ENCODE data around the gene PHYH.
"Not testable (repeated sequence)": the region's sequence is repeated elsewhere in the genome, so short reads cannot be mapped to it uniquely, and the experiment has no call there.

The PHYH gene

DNA sequence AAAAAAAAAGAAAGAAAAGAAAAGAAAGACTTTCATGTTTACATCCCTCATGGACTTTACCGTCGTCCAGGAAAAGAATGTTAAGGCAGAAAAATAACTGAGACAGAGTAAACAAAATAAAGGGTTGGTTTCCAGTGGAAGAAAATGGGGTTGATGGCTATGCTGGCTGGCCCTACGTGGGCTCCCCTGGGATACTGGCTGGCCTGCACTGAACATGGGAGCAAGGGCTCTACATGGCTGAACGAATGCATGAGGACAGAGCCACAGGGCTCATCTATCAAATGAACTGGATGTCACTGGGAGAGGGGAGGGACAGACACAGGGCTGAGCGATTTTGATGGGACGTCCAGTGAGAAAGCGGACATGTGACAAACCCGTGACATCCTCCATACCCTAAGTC lies 63.2 kb downstream of the PHYH start:
- Histone ChIP-seq H3K4me3 (ENCODE audit: low read depth, low read length, poor library complexity, severe bottlenecking) (no peak overlapping the region), H3K9ac (ENCODE audit: low read length) (no peak overlapping the region), H3K36me3 (ENCODE audit: insufficient read depth, low read length) (no peaks in the 10 kb centered on the region), H2AFZ (ENCODE audit: low read length) (no peak overlapping the region), H3K27me3 (ENCODE audit: insufficient read depth, low read length) (no peaks in the 10 kb centered on the region), H4K20me1 (ENCODE audit: insufficient read depth, low read length) (no peaks in the 10 kb centered on the region), H3K79me2 (ENCODE audit: insufficient read depth, low read length) (no peaks in the 10 kb centered on the region), H3K9me3 (ENCODE audit: low read length) (no peaks in the 10 kb centered on the region), H3K27ac (ENCODE audit: low read depth, low read length, poor library complexity, severe bottlenecking) (no peak overlapping the region), H3K9me2 (ENCODE audit: low read depth, low read length) (no peaks in the 10 kb centered on the region), H3K4me1 (ENCODE audit: insufficient read depth, low read length, severe bottlenecking) (no peaks in the 10 kb centered on the region), H3K4me2 (ENCODE audit: low read length) (no peak overlapping the region), H3F3A (ENCODE audit: insufficient read depth, low read length) (no peaks in the 10 kb centered on the region)
- TF ChIP-seq CTCF (IDR thresholded peaks at IDR 0.05; ENCODE audit: low read length) = no peak

GRCh38 chr10:13234736-13235135 lies 65.1 kb downstream of the PHYH start:
- H3K79me2 ChIP-seq (ENCODE audit: insufficient read depth, low read length); H3F3A ChIP-seq (ENCODE audit: insufficient read depth, low read length); H3K9me2 ChIP-seq (ENCODE audit: low read depth, low read length); H2AFZ ChIP-seq (ENCODE audit: low read length); H3K27me3 ChIP-seq (ENCODE audit: insufficient read depth, low read length); H3K27ac ChIP-seq (ENCODE audit: low read depth, low read length, poor library complexity, severe bottlenecking); H3K4me1 ChIP-seq (ENCODE audit: insufficient read depth, low read length, severe bottlenecking); H4K20me1 ChIP-seq (ENCODE audit: insufficient read depth, low read length); H3K4me3 ChIP-seq (ENCODE audit: low read depth, low read length, poor library complexity, severe bottlenecking); H3K36me3 ChIP-seq (ENCODE audit: insufficient read depth, low read length); H3K9ac ChIP-seq (ENCODE audit: low read length); H3K4me2 ChIP-seq (ENCODE audit: low read length); H3K9me3 ChIP-seq (ENCODE audit: low read length): not testable (repeated sequence)

GRCh38 chr10:13234172-13234571 lies 65.7 kb downstream of the PHYH start, which contains the start of gene UCMA:
TSS of gene UCMA (minus strand) at chr10:13234374. CDS start at chr10:13234258, 116 bp downstream.
- Histone ChIP-seq H3K4me2 (ENCODE audit: low read length) (no peak within 1 kb of the TSS), H3K9me3 (ENCODE audit: low read length) (no peaks in the 10 kb centered on the region), H3K27ac (ENCODE audit: low read depth, low read length, poor library complexity, severe bottlenecking) (no peak within 1 kb of the TSS), H3K9me2 (ENCODE audit: low read depth, low read length) (no peaks in the 10 kb centered on the region), H4K20me1 (ENCODE audit: insufficient read depth, low read length) (no peaks in the 10 kb centered on the region), H2AFZ (ENCODE audit: low read length) (no peak within 1 kb of the TSS), H3K27me3 (ENCODE audit: insufficient read depth, low read length) (no peaks in the 10 kb centered on the region), H3K4me3 (ENCODE audit: low read depth, low read length, poor library complexity, severe bottlenecking) (no peak within 1 kb of the TSS), H3K79me2 (ENCODE audit: insufficient read depth, low read length) (no peaks in the 10 kb centered on the region), H3K9ac (ENCODE audit: low read length) (no peak within 1 kb of the TSS), H3K36me3 (ENCODE audit: insufficient read depth, low read length) (no peaks in the 10 kb centered on the region), H3F3A (ENCODE audit: insufficient read depth, low read length) (no peaks in the 10 kb centered on the region), H3K4me1 (ENCODE audit: insufficient read depth, low read length, severe bottlenecking) (no peaks in the 10 kb centered on the region)
- TF ChIP-seq CTCF (IDR thresholded peaks at IDR 0.05; ENCODE audit: low read length) (no peak), EZH2 (IDR thresholded peaks at IDR 0.05; ENCODE audit: borderline replicate concordance, low read length) (no peak)

GRCh38 chr10:13233358-13233757 lies 66.5 kb downstream of the PHYH start:
- Histone ChIP-seq H3K79me2 (ENCODE audit: insufficient read depth, low read length) (no peaks in the 10 kb centered on the region), H3K9me3 (ENCODE audit: low read length) (no peaks in the 10 kb centered on the region), H3K36me3 (ENCODE audit: insufficient read depth, low read length) (no peaks in the 10 kb centered on the region), H3K9me2 (ENCODE audit: low read depth, low read length) (no peaks in the 10 kb centered on the region), H3K27me3 (ENCODE audit: insufficient read depth, low read length) (no peaks in the 10 kb centered on the region), H4K20me1 (ENCODE audit: insufficient read depth, low read length) (no peaks in the 10 kb centered on the region), H3F3A (ENCODE audit: insufficient read depth, low read length) (no peaks in the 10 kb centered on the region), H3K4me3 (ENCODE audit: low read depth, low read length, poor library complexity, severe bottlenecking) (no peak overlapping the region), H3K4me2 (ENCODE audit: low read length) (no peak overlapping the region), H3K27ac (ENCODE audit: low read depth, low read length, poor library complexity, severe bottlenecking) (no peak overlapping the region), H3K9ac (ENCODE audit: low read length) (no peak overlapping the region), H2AFZ (ENCODE audit: low read length) (no peak overlapping the region), H3K4me1 (ENCODE audit: insufficient read depth, low read length, severe bottlenecking) (no peaks in the 10 kb centered on the region)
- TF ChIP-seq EZH2 (IDR thresholded peaks at IDR 0.05; ENCODE audit: borderline replicate concordance, low read length) (no peak), CTCF (IDR thresholded peaks at IDR 0.05; ENCODE audit: low read length) (no peak)
